GM15510 (cell line): ENCODE measurements around the gene CSTB.

Experiments used
- POLR2A ChIP-seq: IDR thresholded peaks from 3 replicates; pipeline ENCODE4 v1.6.1; 2011; ENCODE audit warnings: borderline replicate concordance; ENCODE audit not compliant: insufficient read length; ENCODE audit errors: extremely low read depth

CSTB gene, protein sequence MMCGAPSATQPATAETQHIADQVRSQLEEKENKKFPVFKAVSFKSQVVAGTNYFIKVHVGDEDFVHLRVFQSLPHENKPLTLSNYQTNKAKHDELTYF

GRCh38 chr21:43775795-43776430 lies at the start of gene CSTB:
Gene CSTB (minus strand): TSS chr21:43776308. CDS start chr21:43776269, 39 bp downstream.
- TF ChIP-seq POLR2A: peak; percentile 80

- TF ChIP-seq POLR2A: no peak
Observed at GRCh38 chr21:43825242-43825935, 49.3 kb upstream of the CSTB start.

DNA sequence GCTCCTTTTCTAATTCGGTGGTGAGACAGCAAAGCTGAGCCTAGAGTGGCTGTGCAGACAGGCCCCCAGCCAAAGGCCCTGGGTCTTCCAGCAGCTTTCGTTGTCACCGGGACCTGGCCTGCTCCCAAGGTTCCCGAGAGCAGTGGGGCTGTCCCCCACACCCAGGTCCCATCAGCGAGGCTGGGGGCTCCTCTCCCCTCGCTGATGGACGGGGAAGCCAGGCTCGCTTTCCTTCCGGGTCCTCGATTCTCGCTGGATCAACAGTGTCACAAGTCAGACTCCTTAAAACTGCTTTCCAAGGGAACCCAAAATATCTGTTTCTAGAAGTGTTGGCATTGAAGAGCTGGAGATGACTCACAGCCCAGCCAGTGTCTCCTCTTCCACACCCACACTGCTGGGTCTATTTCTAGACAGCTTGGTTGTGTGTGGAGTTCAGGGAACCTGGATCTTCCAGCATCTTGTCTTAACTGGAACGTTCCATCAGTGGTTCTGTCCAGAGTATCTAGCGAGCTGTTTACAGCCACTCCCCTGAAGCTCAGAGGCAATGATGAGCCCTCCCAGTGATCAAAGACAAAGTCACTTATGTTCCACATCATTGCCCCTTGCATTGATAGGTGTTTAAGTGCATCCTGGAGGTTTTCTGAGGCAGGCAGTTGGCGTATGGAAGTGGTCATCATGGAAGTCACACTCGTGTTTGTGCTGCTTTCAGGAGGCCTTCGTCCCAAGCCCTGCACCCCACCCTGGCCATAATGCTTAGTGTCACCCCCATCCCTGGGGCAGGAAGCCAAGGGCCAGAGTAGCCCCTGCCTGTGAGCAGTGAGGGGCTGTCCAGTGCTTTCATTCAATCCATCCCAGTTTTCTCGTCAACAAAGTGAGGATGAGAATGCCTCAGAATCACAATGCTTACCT lies 48.5 kb upstream of the CSTB start:
- no peak for TF ChIP-seq POLR2A

DNA sequence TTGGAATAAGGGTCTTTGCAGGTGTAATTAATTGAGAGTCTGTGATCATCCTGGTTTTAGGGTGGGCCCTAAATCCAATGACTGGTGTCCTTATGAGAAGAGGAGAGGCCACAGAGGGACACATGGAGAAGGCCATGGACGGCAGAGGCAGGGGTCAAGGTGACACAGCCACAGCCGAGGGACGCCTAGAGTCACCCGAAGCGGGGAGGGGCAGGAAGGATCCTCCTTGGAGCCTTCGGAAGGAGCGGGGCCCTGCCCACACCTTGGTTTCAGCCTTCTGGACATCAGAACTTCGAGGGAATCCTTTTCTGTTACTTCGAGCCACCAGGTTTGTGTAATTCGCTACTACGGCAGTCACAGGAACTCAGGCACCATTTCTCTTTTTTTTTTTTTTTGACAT lies 44.4 kb upstream of the CSTB start:
- no peak for TF ChIP-seq POLR2A

- TF ChIP-seq POLR2A: no peak
Observed at GRCh38 chr21:43819511-43820405, 43.6 kb upstream of the CSTB start.

GRCh38 chr21:43818685-43819084 lies 42.6 kb upstream of the CSTB start:
- no peak for TF ChIP-seq POLR2A

DNA sequence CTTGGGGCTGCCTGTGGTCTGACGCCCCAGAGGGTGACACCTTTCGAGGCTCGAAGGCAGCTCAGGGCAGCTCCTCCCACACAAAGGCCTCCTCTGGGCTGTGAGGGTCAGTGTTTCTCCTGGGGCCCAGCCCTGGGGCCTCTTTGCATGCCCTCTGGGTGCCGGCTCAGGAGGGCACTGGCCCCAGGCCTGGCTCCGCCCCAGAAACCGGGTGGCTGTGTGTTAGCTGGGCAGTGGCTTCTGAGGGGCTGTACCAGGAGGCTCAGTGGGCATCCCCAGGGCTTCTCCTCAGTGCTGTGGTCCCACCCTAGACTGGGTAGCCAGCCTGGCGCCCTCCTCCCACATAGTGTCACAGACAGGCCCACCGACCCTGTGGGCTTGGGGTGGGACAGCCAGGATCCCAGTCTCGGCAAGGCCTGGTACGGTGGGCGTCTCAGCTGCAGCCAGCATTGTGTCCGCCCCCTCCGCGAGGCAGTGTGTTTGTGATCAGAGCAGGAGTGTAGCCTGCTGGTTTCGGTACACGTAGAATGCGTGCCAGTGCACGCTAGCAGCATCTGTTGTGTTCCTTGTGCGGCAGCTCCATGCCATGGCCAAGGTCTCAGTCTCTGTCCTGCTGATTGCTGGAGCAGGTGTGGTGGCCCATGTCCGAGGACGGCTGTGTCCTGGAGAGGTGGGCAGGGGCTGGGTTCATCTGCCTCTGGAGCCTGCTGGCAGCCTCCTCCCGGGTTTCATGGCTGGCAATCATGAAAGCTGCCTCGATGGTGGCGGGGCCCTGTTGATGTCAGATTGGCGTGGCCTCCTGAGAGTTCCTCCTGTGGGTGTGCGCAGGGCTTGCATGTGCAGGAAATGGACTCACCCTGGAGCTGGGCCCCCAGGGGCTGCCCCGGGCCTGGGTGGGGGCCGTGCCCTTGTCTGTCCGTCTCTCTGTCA lies 41.3 kb upstream of the CSTB start:
- TF ChIP-seq POLR2A: no peak

GRCh38 chr21:43816611-43817071 lies 40.5 kb upstream of the CSTB start:
- no peak for TF ChIP-seq POLR2A

GRCh38 chr21:43815991-43816390 lies 39.9 kb upstream of the CSTB start:
- no peak for TF ChIP-seq POLR2A

DNA sequence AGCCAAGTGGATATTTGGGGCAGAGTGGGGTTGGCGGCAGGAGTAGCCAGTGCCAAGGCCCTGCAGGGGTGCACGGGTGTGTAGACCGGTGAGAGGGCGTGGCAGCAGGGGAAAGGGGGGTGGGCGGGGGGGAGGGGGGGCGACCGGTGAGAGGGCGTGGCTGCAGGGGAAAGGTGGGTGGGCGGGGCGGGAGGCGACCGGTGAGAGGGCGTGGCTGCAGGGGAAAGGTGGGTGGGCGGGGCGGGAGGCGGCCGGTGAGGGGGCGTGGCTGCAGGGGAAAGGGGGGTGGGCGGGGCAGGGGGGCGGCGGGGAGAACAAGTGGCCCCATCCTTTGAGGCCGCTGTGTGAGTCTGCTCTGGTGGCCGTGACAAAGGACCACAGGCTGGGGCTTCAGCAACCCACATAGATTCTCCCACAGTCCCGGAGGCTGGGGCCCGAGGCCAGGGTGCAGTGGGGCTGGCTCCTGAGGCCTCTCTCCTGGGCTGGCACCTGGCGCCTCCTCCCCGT lies 39.1 kb upstream of the CSTB start:
- TF ChIP-seq POLR2A: no peak

DNA sequence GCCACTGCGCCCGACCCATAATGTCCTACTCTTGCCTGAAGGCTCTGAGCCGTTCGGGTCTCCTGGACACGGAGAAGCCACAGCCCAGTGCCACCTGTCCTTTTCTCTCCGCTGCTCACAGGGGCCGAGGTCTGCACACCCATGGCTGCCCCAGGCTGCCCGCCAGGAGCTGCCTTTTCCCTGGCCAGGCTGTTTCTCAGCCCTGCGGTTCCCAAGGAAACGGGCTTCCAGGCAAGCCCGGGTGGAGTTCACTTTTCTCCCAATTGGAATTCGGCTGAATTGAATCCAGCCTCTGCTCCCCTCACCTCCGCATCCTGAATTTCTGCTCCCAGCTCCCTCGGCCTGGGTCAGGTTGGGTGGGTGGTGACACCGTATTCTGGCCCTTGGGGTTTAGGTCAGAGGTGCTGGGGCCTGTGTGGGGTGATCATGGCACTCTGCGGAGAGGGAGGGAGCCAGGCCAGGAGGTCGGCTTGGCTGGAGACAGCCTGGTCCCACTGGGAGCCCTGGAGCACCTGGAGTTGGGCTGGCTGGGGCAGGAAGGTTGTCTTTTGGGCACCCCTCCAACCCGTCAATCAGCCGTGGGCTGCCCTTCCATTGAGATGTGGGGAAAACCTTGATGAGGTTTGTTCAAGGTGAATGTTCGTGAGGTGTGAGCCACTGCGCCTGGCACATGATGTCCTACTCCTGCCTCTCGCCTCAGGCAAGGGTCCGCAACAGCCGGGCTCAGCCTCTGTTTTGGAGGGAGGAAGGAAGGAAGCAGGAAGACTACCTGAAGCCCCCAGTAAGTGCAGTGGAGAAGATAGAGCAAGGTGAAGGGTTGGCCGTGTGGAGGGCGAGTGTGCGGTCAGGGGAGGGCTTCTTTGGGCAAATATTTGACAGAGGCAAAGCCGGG lies 38.4 kb upstream of the CSTB start:
- no peak for TF ChIP-seq POLR2A

- TF ChIP-seq POLR2A: no peak
Observed at GRCh38 chr21:43813656-43813980, 37.5 kb upstream of the CSTB start.
